Skeletal muscle satellite cell (primary cell): ENCODE results near the gene PTTG1IP.

Experiments used
- H3K27me3 ChIP-seq: 2 replicates; pipeline ENCODE4 v1.7.0; 2013; ENCODE audit warnings: low read length; ENCODE audit not compliant: control insufficient read depth, insufficient read depth
- H3K36me3 ChIP-seq: 2 replicates; pipeline ENCODE4 v1.7.0; 2013; ENCODE audit warnings: mild to moderate bottlenecking, control low read depth, low read length; ENCODE audit not compliant: insufficient read depth
- H3K4me1 ChIP-seq: 2 replicates; pipeline ENCODE4 v1.7.0; 2013; ENCODE audit warnings: low read length; ENCODE audit not compliant: control insufficient read depth, insufficient read depth
- H3K4me2 ChIP-seq: 2 replicates; pipeline ENCODE4 v1.7.0; 2013; ENCODE audit warnings: mild to moderate bottlenecking, low read length
- H3K4me3 ChIP-seq: 2 replicates; pipeline ENCODE4 v1.7.0; 2013; ENCODE audit warnings: low read length
- H3K9ac ChIP-seq: 2 replicates; pipeline ENCODE4 v1.7.0; 2013; ENCODE audit warnings: mild to moderate bottlenecking, low read depth, low read length, moderate library complexity
- H3K9me3 ChIP-seq: replicated peaks from 2 replicates; pipeline ENCODE4 v1.7.0; 2013; ENCODE audit warnings: mild to moderate bottlenecking, control low read depth, low read length

PTTG1IP gene

GRCh38 chr21:44862869-44863685 lies 10.4 kb downstream of the PTTG1IP start:
- Histone ChIP-seq H3K9ac (no peak overlapping the region), H3K4me2 (no peak overlapping the region), H3K4me3 (no peak overlapping the region), H3K4me1 (peaks cover 28% of the 10 kb centered on the region), H3K9me3 (no peaks in the 10 kb centered on the region), H3K36me3 (peaks cover 68% of the 10 kb centered on the region), H3K27me3 (no peaks in the 10 kb centered on the region)

GRCh38 chr21:44858791-44859190 lies 14.7 kb downstream of the PTTG1IP start:
- Histone ChIP-seq H3K4me2 (no peak overlapping the region), H3K9me3 (no peaks in the 10 kb centered on the region), H3K4me3 (no peak overlapping the region), H3K9ac (no peak overlapping the region), H3K4me1 (peaks cover 5% of the 10 kb centered on the region), H3K36me3 (peaks cover 83% of the 10 kb centered on the region), H3K27me3 (no peaks in the 10 kb centered on the region)

GRCh38 chr21:44858291-44858690 lies 15.2 kb downstream of the PTTG1IP start:
- H3K4me1 ChIP-seq = peaks cover 5% of the 10 kb centered on the region
- H3K4me2 ChIP-seq = no peak overlapping the region
- peaks cover 83% of the 10 kb centered on the region for H3K36me3 ChIP-seq
- H3K4me3 ChIP-seq = no peak overlapping the region
- H3K27me3 ChIP-seq = no peaks in the 10 kb centered on the region
- H3K9ac ChIP-seq = no peak overlapping the region
- H3K9me3 ChIP-seq = no peaks in the 10 kb centered on the region

DNA sequence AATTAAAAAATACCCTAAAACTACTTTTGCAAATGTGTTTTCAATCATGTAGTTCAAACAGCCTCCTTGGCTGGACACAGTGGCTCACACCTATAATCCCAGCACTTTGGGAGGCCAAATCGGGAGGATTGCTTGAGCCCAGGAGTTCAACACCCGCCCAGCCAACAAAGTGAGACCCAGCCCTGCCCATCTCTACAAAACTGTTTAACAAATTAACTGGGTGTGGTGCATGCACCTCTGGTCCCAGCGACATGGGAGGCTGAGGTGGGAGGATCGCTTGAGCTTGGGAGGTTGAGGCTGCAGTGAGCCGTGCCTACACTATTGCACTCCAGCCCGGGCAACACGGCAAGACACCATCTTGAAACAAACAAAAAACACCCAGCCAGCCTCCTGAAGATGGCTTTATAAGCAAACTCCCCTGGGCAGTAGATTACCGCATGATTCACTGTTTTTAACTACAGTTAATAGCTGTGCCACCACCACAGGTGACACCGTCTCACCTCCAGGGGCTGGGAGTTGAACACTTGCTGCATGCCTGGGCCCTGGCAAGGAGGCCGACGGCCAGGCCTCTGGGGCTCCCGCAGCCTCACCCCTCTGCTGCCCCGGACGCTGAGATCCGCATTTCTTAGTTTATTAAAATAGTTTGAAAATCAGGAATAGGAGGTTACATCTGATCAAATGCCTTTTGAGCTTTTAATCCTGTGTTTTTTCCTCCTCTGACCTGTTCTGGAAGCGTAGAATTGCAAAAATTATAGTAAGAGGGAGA lies 16.2 kb downstream of the PTTG1IP start:
- Histone ChIP-seq H3K27me3 (no peaks in the 10 kb centered on the region), H3K4me2 (no peak overlapping the region), H3K9ac (no peak overlapping the region), H3K36me3 (peaks cover 82% of the 10 kb centered on the region), H3K4me3 (no peak overlapping the region), H3K9me3 (no peaks in the 10 kb centered on the region), H3K4me1 (peaks cover 5% of the 10 kb centered on the region)

GRCh38 chr21:44856131-44856530 lies 17.4 kb downstream of the PTTG1IP start:
- no peak overlapping the region for H3K4me2 ChIP-seq
- no peak overlapping the region for H3K4me3 ChIP-seq
- no peaks in the 10 kb centered on the region for H3K9me3 ChIP-seq
- H3K36me3 ChIP-seq = peaks cover 80% of the 10 kb centered on the region
- no peaks in the 10 kb centered on the region for H3K27me3 ChIP-seq
- no peak overlapping the region for H3K9ac ChIP-seq
- peaks cover 5% of the 10 kb centered on the region for H3K4me1 ChIP-seq

- H3K4me3 ChIP-seq = no peak overlapping the region
Measured at GRCh38 chr21:44855572-44855971, 17.9 kb downstream of the PTTG1IP start.

DNA sequence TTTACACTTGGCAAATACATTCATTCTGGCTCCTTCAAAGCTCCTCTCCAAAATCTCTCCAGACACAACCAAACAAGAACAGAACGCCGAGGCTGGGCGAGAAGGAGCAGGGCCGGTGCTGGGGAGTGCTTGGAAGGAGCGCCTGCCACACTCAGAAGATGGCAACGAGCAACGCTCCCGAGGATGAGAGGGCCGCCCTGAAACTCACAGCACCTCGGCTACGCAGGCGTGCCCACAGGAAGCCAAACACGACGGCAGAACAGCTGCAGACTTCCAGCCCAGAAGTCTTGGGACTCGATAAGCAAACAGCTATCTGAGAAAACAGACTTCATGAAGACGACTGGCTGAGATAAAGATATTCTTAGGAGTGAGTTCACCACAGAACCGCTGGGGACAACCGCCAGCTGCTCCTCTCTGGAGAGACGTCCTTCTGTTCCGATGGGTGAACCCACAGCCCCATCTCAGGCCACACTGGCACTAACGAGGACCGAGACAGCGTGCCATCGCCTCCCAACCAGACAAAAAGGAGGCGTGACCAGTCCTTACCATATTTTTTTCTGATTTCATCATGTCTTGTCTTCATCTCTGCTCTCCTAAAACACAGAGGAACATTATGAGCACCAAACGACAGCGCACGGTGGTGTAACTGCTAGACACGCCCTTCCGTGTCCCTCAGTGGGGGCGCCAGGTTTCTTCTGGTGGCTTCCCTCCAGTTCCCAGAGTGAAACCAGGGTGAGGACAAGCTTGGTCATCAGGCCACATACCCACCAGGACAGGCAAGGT lies 18.6 kb downstream of the PTTG1IP start:
- Histone ChIP-seq H3K36me3 (peaks cover 88% of the 10 kb centered on the region), H3K4me2 (no peak overlapping the region)

More at GRCh38 chr21:44855572-44855971, 17.9 kb downstream of the PTTG1IP start:
- Histone ChIP-seq H3K27me3 (no peaks in the 10 kb centered on the region), H3K36me3 (peaks cover 85% of the 10 kb centered on the region), H3K4me2 (no peak overlapping the region), H3K9me3 (no peaks in the 10 kb centered on the region), H3K9ac (no peak overlapping the region), H3K4me1 (peaks cover 5% of the 10 kb centered on the region)

DNA sequence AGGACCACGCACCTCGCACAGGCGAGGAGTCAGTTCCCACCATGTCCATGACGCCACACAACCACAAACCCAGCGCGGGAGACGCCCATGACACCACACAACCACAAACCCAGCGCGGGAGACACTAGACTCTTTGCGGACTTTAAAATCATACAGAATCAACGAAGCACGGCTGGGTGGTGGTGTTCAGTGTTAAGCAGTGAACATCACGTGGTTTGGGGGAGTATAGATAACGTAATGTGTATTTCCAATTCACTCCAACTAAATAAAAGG lies 19.2 kb downstream of the PTTG1IP start:
- Histone ChIP-seq H3K4me1 (peaks cover 5% of the 10 kb centered on the region), H3K9me3 (no peaks in the 10 kb centered on the region), H3K27me3 (no peaks in the 10 kb centered on the region), H3K4me3 (no peak overlapping the region), H3K4me2 (no peak overlapping the region), H3K9ac (no peak overlapping the region), H3K36me3 (peaks cover 88% of the 10 kb centered on the region)

More for the DNA sequence above, 18.6 kb downstream of the PTTG1IP start:
- H3K27me3 ChIP-seq = no peaks in the 10 kb centered on the region
- H3K9me3 ChIP-seq = no peaks in the 10 kb centered on the region
- no peak overlapping the region for H3K9ac ChIP-seq
- no peak overlapping the region for H3K4me3 ChIP-seq
- peaks cover 5% of the 10 kb centered on the region for H3K4me1 ChIP-seq

- H3K9me3 ChIP-seq = no peaks in the 10 kb centered on the region
- peaks cover 3% of the 10 kb centered on the region for H3K4me1 ChIP-seq
- H3K27me3 ChIP-seq = no peaks in the 10 kb centered on the region
- H3K36me3 ChIP-seq = peaks cover 88% of the 10 kb centered on the region
- H3K9ac ChIP-seq = no peak overlapping the region
- H3K4me3 ChIP-seq = no peak overlapping the region
- H3K4me2 ChIP-seq = no peak overlapping the region
Measured at GRCh38 chr21:44853601-44854390, 19.7 kb downstream of the PTTG1IP start.

GRCh38 chr21:44850905-44851657 lies 22.4 kb downstream of the PTTG1IP start:
- Histone ChIP-seq H3K9me3 (no peaks in the 10 kb centered on the region), H3K4me3 (no peak overlapping the region), H3K9ac (no peak overlapping the region), H3K4me1 (peaks cover 17% of the 10 kb centered on the region), H3K4me2 (no peak overlapping the region), H3K36me3 (peaks cover 64% of the 10 kb centered on the region), H3K27me3 (no peaks in the 10 kb centered on the region)
